ENCODE data around the gene ZKSCAN8.

DNA sequence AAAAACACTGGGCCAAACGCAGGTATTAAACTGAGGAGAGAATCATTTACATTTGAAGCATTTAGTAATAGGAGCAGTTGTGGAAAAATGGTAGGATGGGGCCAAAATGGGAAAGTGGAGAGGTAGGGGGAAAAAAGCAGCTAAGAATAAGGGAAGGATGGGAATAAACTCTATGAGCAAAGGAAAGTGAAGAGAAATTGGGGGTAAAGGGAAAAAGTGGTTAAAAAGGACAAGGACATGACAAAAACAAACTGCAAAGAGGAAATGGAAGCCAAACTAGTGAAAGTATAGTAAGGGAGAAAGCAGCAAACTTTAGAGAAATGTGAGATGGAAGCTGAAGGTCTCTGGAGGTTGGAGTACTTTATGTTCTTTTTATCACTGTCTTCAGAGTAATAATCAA, 23.5 kb upstream of the ZKSCAN8 start:
- TF ChIP-seq, protein P1, sequence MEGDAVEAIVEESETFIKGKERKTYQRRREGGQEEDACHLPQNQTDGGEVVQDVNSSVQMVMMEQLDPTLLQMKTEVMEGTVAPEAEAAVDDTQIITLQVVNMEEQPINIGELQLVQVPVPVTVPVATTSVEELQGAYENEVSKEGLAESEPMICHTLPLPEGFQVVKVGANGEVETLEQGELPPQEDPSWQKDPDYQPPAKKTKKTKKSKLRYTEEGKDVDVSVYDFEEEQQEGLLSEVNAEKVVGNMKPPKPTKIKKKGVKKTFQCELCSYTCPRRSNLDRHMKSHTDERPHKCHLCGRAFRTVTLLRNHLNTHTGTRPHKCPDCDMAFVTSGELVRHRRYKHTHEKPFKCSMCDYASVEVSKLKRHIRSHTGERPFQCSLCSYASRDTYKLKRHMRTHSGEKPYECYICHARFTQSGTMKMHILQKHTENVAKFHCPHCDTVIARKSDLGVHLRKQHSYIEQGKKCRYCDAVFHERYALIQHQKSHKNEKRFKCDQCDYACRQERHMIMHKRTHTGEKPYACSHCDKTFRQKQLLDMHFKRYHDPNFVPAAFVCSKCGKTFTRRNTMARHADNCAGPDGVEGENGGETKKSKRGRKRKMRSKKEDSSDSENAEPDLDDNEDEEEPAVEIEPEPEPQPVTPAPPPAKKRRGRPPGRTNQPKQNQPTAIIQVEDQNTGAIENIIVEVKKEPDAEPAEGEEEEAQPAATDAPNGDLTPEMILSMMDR (IDR thresholded peaks at IDR 0.05; ENCODE audit: insufficient read depth, low read length, poor library complexity, severe bottlenecking): no peak
- TF ChIP-seq EZH2phosphoT487 (conservative IDR thresholded peaks at IDR 0.05; ENCODE audit: low read length): no peak
